Liver (tissue), 9 donors: ENCODE data around the gene SH3PXD2A. TPM values are rescaled to one million over a fixed set of nuclear protein-coding genes. Genes with fewer than 3 reads are reported as not detected.

Experiments
- DNase-seq: peaks from one replicate; pipeline ENCODE4 v3.0.0-alpha.2; 2017; ENCODE audit warnings: low spot score
- H3K27ac ChIP-seq, 2 donors: one replicate each; pipeline ENCODE4 v1.7.0; 2013; ENCODE audit warnings: inconsistent platforms in 2 of 2, low read length in 2 of 2, control low read depth in 1 of 2, low read depth in 1 of 2, mild to moderate bottlenecking in 1 of 2
- H3K27me3 ChIP-seq, 4 donors: one replicate each; pipeline versions ENCODE4 v1.6.1 to v1.7.0; 2013; ENCODE audit warnings: low read length in 3 of 4, inconsistent platforms in 1 of 4, mild to moderate bottlenecking in 1 of 4, moderate library complexity in 1 of 4; ENCODE audit not compliant: control insufficient read depth in 4 of 4, insufficient read depth in 4 of 4
- H3K36me3 ChIP-seq, 4 donors: one replicate each; pipeline versions ENCODE4 v1.6.1 to v1.7.0; 2013; ENCODE audit warnings: low read length in 3 of 4, mild to moderate bottlenecking in 3 of 4, low read depth in 1 of 4, moderate library complexity in 1 of 4; ENCODE audit not compliant: control insufficient read depth in 4 of 4, insufficient read depth in 3 of 4
- H3K4me1 ChIP-seq, 4 donors: one replicate each; pipeline versions ENCODE4 v1.6.1 to v1.7.0; 2013; ENCODE audit warnings: low read length in 3 of 4, mild to moderate bottlenecking in 3 of 4, moderate library complexity in 1 of 4; ENCODE audit not compliant: control insufficient read depth in 4 of 4, insufficient read depth in 4 of 4
- H3K4me3 ChIP-seq, 3 donors: one replicate each; pipeline versions ENCODE4 v1.6.1 to v1.7.0; 2013; ENCODE audit warnings: low read length in 3 of 3, control low read depth in 1 of 3, low read depth in 1 of 3, mild to moderate bottlenecking in 1 of 3
- H3K9ac ChIP-seq, 2 donors: one replicate each; pipeline ENCODE4 v1.7.0; 2013; ENCODE audit warnings: low read length in 2 of 2, mild to moderate bottlenecking in 2 of 2, moderate library complexity in 2 of 2, control low read depth in 1 of 2, low read depth in 1 of 2
- H3K9me3 ChIP-seq, 4 donors: one replicate each; pipeline versions ENCODE4 v1.6.1 to v1.7.0; 2013; ENCODE audit warnings: low read length in 3 of 4; ENCODE audit not compliant: control insufficient read depth in 4 of 4
- EGR1 ChIP-seq, 2 donors: IDR thresholded peaks; 2 replicates each; pipeline ENCODE4 v1.6.1; 2016 to 2018; ENCODE audit warnings: antibody characterized with exemption in 2 of 2, low read depth in 2 of 2
- FOXA1 ChIP-seq: IDR thresholded peaks from 2 replicates; pipeline ENCODE4 v1.6.1; 2016; ENCODE audit warnings: antibody characterized with exemption
- FOXA2 ChIP-seq: IDR thresholded peaks from 2 replicates; pipeline ENCODE4 v1.6.1; 2016; ENCODE audit warnings: antibody characterized with exemption
- GABPA ChIP-seq, 2 donors: IDR thresholded peaks in 1 of 2; conservative IDR thresholded peaks in 1 of 2; 2 replicates each; pipeline ENCODE4 v1.6.1; 2016; ENCODE audit warnings: antibody characterized with exemption in 2 of 2, mild to moderate bottlenecking in 1 of 2, moderate library complexity in 1 of 2
- HNF4A ChIP-seq, 2 donors: conservative IDR thresholded peaks; 2 replicates each; pipeline ENCODE4 v1.6.1; 2016; ENCODE audit warnings: antibody characterized with exemption in 2 of 2, mild to moderate bottlenecking in 2 of 2
- HNF4G ChIP-seq: IDR thresholded peaks from 2 replicates; pipeline ENCODE4 v1.6.1; 2016; ENCODE audit warnings: antibody characterized with exemption
- JUND ChIP-seq, 2 donors: IDR thresholded peaks; 2 replicates each; pipeline ENCODE4 v1.6.1; 2016; ENCODE audit warnings: antibody characterized with exemption in 2 of 2
- NR2F2 ChIP-seq: IDR thresholded peaks from 2 replicates; pipeline ENCODE4 v1.6.1; 2016; ENCODE audit warnings: antibody characterized with exemption
- RAD21 ChIP-seq, 2 donors: IDR thresholded peaks; 2 replicates each; pipeline ENCODE4 v1.6.1; 2016; ENCODE audit warnings: antibody characterized with exemption in 2 of 2, mild to moderate bottlenecking in 2 of 2
- RXRA ChIP-seq, 2 donors: IDR thresholded peaks; 2 replicates each; pipeline ENCODE4 v1.6.1; 2017 to 2018; ENCODE audit warnings: antibody characterized with exemption in 2 of 2, mild to moderate bottlenecking in 1 of 2
- SP1 ChIP-seq: IDR thresholded peaks from 2 replicates; pipeline ENCODE4 v1.6.1; 2018; ENCODE audit warnings: antibody characterized with exemption, mild to moderate bottlenecking
- TAF1 ChIP-seq: conservative IDR thresholded peaks from 2 replicates; pipeline ENCODE4 v1.6.1; 2016; ENCODE audit warnings: antibody characterized with exemption, mild to moderate bottlenecking
- YY1 ChIP-seq: IDR thresholded peaks from 2 replicates; pipeline ENCODE4 v1.6.1; 2016; ENCODE audit warnings: antibody characterized with exemption, mild to moderate bottlenecking
- WGBS: extraction: QIAGEN DNeasy Blood & Tissue Kit; methylation state at CpG from one replicate; pipeline ENCODE4 v1.1.7; 2013; 5-methylcytosine and 5-hydroxymethylcytosine counted together
- polyA plus RNA-seq, 2 donors: library from polyadenylated mRNA; stranded (reverse) in 1 of 2; unstranded in 1 of 2; fragments of 200-250 nt in 1 of 2; fragments of >200 nt in 1 of 2; fragmentation: Nextera tagmentation in 1 of 2; extraction: Ambion mirVana in 1 of 2; gene quantifications; one replicate each; pipeline versions ENCODE4 v1.2.1 to v1.2.3, GENCODE V29; 2013 to 2015
- total RNA-seq, 2 donors: library from RNA; depleted of rRNA; stranded (reverse); fragments of >200 nt; gene quantifications; one replicate each; pipeline ENCODE4 v1.2.3, GENCODE V29; 2014
- TF ChIP-seq, protein P1 (sequence below): IDR thresholded peaks from 2 replicates; pipeline ENCODE4 v1.6.1; 2016; ENCODE audit warnings: antibody characterized with exemption
- TF ChIP-seq, protein P2 (sequence below): IDR thresholded peaks from 2 replicates; pipeline ENCODE4 v1.6.1; 2016; ENCODE audit warnings: antibody characterized with exemption
- TF ChIP-seq, protein P3 (sequence below): fragments of 150-350 bp; IDR thresholded peaks from 2 replicates; pipeline ENCODE4 v1.5.1; 2017; ENCODE audit warnings: improper control_type of control experiment, low read depth, low read length; ENCODE audit not compliant: missing input control
- TF ChIP-seq, protein P4 (sequence below): IDR thresholded peaks from 2 replicates; pipeline ENCODE4 v1.6.1; 2016; ENCODE audit warnings: antibody characterized with exemption
- TF ChIP-seq, protein P5 (sequence below): IDR thresholded peaks from 2 replicates; pipeline ENCODE4 v1.6.1; 2016; ENCODE audit warnings: antibody characterized with exemption, mild to moderate bottlenecking
- donor health status: healthy.
- donor health status: healthy.
- donor health status: healthy.
- donor health status: healthy.
- donor health status: healthy.

SH3PXD2A gene
- total and polyA plus RNA-seq, 4 donors, result 0.82 to 5.5 (median 3.9) TPM

DNA sequence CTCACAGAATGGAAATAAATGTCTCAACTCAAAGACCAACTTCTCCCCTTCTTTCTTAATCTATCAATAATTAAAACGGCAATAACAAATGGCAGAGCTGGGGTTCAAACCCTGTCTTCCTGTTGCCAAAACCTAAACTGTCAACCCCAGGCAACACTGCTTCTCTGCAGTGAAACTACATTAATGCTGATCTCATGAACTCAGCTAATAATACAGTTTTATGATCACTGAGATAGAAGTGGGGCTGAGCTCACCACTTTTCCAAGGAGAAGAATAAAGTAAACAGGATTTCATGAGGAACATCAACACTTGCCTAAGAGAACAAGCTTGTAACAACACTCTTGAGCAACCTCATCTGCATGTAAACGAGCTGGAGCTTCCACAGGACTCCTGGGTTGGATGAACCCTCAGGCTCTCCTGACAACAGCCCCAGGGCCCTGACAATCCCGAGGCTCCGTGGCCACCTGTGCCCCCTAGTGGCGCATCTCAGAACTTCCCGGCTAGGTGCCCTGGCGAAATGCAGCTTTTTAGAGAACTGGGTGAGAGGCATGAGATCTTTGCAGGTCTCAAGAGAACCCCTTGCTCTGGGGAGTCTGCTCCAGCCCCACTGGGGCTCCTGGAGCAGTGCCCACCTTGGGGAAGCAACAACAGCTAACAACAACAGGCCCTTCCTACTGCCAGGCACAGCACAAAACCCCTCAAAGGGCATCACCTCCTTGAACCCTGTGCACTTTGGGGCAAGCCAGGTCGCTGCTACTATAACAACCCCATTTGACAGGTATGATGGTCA lies 169.3 kb downstream of the SH3PXD2A start:
- WGBS, result 18% methylated on average over 8 of the region's 8 CpGs

More for the DNA sequence above, 169.3 kb downstream of the SH3PXD2A start:
- no peaks in the 10 kb centered on the region for H3K36me3 ChIP-seq
- DNase-seq, result peak; percentile 82
- H3K9me3 ChIP-seq, result no peaks in the 10 kb centered on the region
- H3K4me3 ChIP-seq, result no peak overlapping the region
- no peak overlapping the region for H3K9ac ChIP-seq
- TF ChIP-seq FOXA2 (peak; percentile 23), JUND (IDR thresholded peaks at IDR 0.05) (no peak), TAF1 (no peak), HNF4G (no peak), FOXA1 (no peak), NR2F2 (no peak), RXRA (IDR thresholded peaks at IDR 0.05) (peak in 1 of 2 donors; percentile 15), EGR1 (IDR thresholded peaks at IDR 0.05; ENCODE audit: low read depth in 2 of 2) (no peak), RAD21 (IDR thresholded peaks at IDR 0.05) (peak; percentile 98 to 99), GABPA (IDR thresholded peaks at IDR 0.05 in 1 of 2, conservative IDR thresholded peaks at IDR 0.05 in 1 of 2) (no peak), HNF4A (conservative IDR thresholded peaks at IDR 0.05) (no peak), YY1 (no peak), SP1 (no peak)
- TF ChIP-seq, protein P1, sequence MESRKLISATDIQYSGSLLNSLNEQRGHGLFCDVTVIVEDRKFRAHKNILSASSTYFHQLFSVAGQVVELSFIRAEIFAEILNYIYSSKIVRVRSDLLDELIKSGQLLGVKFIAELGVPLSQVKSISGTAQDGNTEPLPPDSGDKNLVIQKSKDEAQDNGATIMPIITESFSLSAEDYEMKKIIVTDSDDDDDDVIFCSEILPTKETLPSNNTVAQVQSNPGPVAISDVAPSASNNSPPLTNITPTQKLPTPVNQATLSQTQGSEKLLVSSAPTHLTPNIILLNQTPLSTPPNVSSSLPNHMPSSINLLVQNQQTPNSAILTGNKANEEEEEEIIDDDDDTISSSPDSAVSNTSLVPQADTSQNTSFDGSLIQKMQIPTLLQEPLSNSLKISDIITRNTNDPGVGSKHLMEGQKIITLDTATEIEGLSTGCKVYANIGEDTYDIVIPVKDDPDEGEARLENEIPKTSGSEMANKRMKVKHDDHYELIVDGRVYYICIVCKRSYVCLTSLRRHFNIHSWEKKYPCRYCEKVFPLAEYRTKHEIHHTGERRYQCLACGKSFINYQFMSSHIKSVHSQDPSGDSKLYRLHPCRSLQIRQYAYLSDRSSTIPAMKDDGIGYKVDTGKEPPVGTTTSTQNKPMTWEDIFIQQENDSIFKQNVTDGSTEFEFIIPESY, result no peak
- TF ChIP-seq, protein P2, sequence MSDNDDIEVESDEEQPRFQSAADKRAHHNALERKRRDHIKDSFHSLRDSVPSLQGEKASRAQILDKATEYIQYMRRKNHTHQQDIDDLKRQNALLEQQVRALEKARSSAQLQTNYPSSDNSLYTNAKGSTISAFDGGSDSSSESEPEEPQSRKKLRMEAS, result no peak
- TF ChIP-seq, protein P3, sequence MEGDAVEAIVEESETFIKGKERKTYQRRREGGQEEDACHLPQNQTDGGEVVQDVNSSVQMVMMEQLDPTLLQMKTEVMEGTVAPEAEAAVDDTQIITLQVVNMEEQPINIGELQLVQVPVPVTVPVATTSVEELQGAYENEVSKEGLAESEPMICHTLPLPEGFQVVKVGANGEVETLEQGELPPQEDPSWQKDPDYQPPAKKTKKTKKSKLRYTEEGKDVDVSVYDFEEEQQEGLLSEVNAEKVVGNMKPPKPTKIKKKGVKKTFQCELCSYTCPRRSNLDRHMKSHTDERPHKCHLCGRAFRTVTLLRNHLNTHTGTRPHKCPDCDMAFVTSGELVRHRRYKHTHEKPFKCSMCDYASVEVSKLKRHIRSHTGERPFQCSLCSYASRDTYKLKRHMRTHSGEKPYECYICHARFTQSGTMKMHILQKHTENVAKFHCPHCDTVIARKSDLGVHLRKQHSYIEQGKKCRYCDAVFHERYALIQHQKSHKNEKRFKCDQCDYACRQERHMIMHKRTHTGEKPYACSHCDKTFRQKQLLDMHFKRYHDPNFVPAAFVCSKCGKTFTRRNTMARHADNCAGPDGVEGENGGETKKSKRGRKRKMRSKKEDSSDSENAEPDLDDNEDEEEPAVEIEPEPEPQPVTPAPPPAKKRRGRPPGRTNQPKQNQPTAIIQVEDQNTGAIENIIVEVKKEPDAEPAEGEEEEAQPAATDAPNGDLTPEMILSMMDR, result peak; percentile 97
- TF ChIP-seq, protein P4, sequence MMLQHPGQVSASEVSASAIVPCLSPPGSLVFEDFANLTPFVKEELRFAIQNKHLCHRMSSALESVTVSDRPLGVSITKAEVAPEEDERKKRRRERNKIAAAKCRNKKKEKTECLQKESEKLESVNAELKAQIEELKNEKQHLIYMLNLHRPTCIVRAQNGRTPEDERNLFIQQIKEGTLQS, result no peak
- TF ChIP-seq, protein P5, sequence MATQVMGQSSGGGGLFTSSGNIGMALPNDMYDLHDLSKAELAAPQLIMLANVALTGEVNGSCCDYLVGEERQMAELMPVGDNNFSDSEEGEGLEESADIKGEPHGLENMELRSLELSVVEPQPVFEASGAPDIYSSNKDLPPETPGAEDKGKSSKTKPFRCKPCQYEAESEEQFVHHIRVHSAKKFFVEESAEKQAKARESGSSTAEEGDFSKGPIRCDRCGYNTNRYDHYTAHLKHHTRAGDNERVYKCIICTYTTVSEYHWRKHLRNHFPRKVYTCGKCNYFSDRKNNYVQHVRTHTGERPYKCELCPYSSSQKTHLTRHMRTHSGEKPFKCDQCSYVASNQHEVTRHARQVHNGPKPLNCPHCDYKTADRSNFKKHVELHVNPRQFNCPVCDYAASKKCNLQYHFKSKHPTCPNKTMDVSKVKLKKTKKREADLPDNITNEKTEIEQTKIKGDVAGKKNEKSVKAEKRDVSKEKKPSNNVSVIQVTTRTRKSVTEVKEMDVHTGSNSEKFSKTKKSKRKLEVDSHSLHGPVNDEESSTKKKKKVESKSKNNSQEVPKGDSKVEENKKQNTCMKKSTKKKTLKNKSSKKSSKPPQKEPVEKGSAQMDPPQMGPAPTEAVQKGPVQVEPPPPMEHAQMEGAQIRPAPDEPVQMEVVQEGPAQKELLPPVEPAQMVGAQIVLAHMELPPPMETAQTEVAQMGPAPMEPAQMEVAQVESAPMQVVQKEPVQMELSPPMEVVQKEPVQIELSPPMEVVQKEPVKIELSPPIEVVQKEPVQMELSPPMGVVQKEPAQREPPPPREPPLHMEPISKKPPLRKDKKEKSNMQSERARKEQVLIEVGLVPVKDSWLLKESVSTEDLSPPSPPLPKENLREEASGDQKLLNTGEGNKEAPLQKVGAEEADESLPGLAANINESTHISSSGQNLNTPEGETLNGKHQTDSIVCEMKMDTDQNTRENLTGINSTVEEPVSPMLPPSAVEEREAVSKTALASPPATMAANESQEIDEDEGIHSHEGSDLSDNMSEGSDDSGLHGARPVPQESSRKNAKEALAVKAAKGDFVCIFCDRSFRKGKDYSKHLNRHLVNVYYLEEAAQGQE, result no peak
- no peaks in the 10 kb centered on the region for H3K4me1 ChIP-seq
- no peak overlapping the region for H3K27ac ChIP-seq
- no peaks in the 10 kb centered on the region for H3K27me3 ChIP-seq
